Measurements from ENCODE around the gene ERC1.
"Not testable (repeated sequence)": the region's sequence is repeated elsewhere in the genome, so short reads cannot be mapped to it uniquely, and the experiment has no call there.

The ERC1 gene

GRCh38 chr12:1099158-1099557, 108.1 kb downstream of the ERC1 start:
- Histone ChIP-seq H2BK12ac (ENCODE audit: low read length in 2 of 2) (no peak overlapping the region), H2BK120ac (ENCODE audit: low read depth, low read length) (no peak overlapping the region), H2BK5ac (ENCODE audit: low read depth, low read length, poor library complexity, severe bottlenecking) (no peak overlapping the region), H4K91ac (ENCODE audit: low read length) (no peak overlapping the region), H3K9me3 (ENCODE audit: control insufficient read depth, low read length) (no peaks in the 10 kb centered on the region), H3K4me3 (ENCODE audit: insufficient read depth in 1 of 2, low read depth in 1 of 2, low read length in 2 of 2) (no peak overlapping the region), H3K18ac (ENCODE audit: low read depth in 1 of 2, low read length in 2 of 2) (no peak overlapping the region), H3K9ac (ENCODE audit: low read length) (no peak overlapping the region), H3K36me3 (ENCODE audit: control insufficient read depth in 1 of 2, insufficient read depth in 2 of 2, low read depth in 1 of 2, low read length in 2 of 2) (peaks cover 0 to 2% of the 10 kb centered on the region in 2 experiments), H3K27ac (ENCODE audit: low read length, poor library complexity, severe bottlenecking) (no peak overlapping the region), H2BK15ac (ENCODE audit: low read depth, poor library complexity, severe bottlenecking) (no peak overlapping the region), H3K27me3 (ENCODE audit: control insufficient read depth in 1 of 2, insufficient read depth in 1 of 2, low read length in 2 of 2) (no peaks in the 10 kb centered on the region), H2AFZ (ENCODE audit: low read depth, low read length) (no peak overlapping the region), H3K23ac (ENCODE audit: low read length in 2 of 2) (no peak overlapping the region), H3K79me1 (replicated peaks; ENCODE audit: low read length, poor library complexity, severe bottlenecking) (peaks cover 39% of the 10 kb centered on the region), H3K4me1 (ENCODE audit: control insufficient read depth, insufficient read depth, low read depth, low read length) (peaks cover 5% of the 10 kb centered on the region), H2AK5ac (ENCODE audit: low read length, severe bottlenecking) (no peak overlapping the region), H3K4me2 (ENCODE audit: low read length, poor library complexity, severe bottlenecking) (no peak overlapping the region), H4K8ac (ENCODE audit: low read length) (no peak overlapping the region), H3K14ac (ENCODE audit: low read length in 2 of 2) (no peak overlapping the region), H3K4ac (ENCODE audit: low read depth in 1 of 2, low read length in 2 of 2) (no peak overlapping the region)
- no peak for DNase-seq
- WGBS, result 100% methylated on average over 1 of the region's 2 CpGs

GRCh38 chr12:1099618-1100017, 108.6 kb downstream of the ERC1 start:
- WGBS, result 100% methylated on average over 1 of the region's 2 CpGs
- H3K9ac ChIP-seq (ENCODE audit: low read length); H3K4me2 ChIP-seq (ENCODE audit: low read length, poor library complexity, severe bottlenecking); H3K14ac ChIP-seq (ENCODE audit: low read length in 2 of 2); H3K9me3 ChIP-seq (ENCODE audit: control insufficient read depth, low read length); H2BK12ac ChIP-seq (ENCODE audit: low read length in 2 of 2); DNase-seq; H4K8ac ChIP-seq (ENCODE audit: low read length); H3K4me1 ChIP-seq (ENCODE audit: control insufficient read depth, insufficient read depth, low read depth, low read length); H2BK120ac ChIP-seq (ENCODE audit: low read depth, low read length); H3K27ac ChIP-seq (ENCODE audit: low read length, poor library complexity, severe bottlenecking); H3K18ac ChIP-seq (ENCODE audit: low read depth in 1 of 2, low read length in 2 of 2); H3K27me3 ChIP-seq (ENCODE audit: control insufficient read depth in 1 of 2, insufficient read depth in 1 of 2, low read length in 2 of 2); H3K4ac ChIP-seq (ENCODE audit: low read depth in 1 of 2, low read length in 2 of 2); H2AFZ ChIP-seq (ENCODE audit: low read depth, low read length); H4K91ac ChIP-seq (ENCODE audit: low read length); H3K23ac ChIP-seq (ENCODE audit: low read length in 2 of 2); H3K4me3 ChIP-seq (ENCODE audit: insufficient read depth in 1 of 2, low read depth in 1 of 2, low read length in 2 of 2); H3K36me3 ChIP-seq (ENCODE audit: control insufficient read depth in 1 of 2, insufficient read depth in 2 of 2, low read depth in 1 of 2, low read length in 2 of 2); H2BK15ac ChIP-seq (ENCODE audit: low read depth, poor library complexity, severe bottlenecking); H2AK5ac ChIP-seq (ENCODE audit: low read length, severe bottlenecking); H2BK5ac ChIP-seq (ENCODE audit: low read depth, low read length, poor library complexity, severe bottlenecking): not testable (repeated sequence)
- peaks cover 36% of the 10 kb centered on the region for H3K79me1 ChIP-seq (replicated peaks; ENCODE audit: low read length, poor library complexity, severe bottlenecking)

- Histone ChIP-seq H2BK15ac (ENCODE audit: low read depth, poor library complexity, severe bottlenecking) (no peak overlapping the region), H4K91ac (ENCODE audit: low read length) (no peak overlapping the region), H3K4me1 (ENCODE audit: control insufficient read depth, insufficient read depth, low read depth, low read length) (peaks cover 5% of the 10 kb centered on the region), H3K4ac (ENCODE audit: low read depth in 1 of 2, low read length in 2 of 2) (no peak overlapping the region), H2BK120ac (ENCODE audit: low read depth, low read length) (no peak overlapping the region), H3K23ac (ENCODE audit: low read length in 2 of 2) (no peak overlapping the region), H3K9ac (ENCODE audit: low read length) (no peak overlapping the region), H2BK5ac (ENCODE audit: low read depth, low read length, poor library complexity, severe bottlenecking) (no peak overlapping the region), H3K9me3 (ENCODE audit: control insufficient read depth, low read length) (no peaks in the 10 kb centered on the region), H4K8ac (ENCODE audit: low read length) (no peak overlapping the region), H3K4me3 (ENCODE audit: insufficient read depth in 1 of 2, low read depth in 1 of 2, low read length in 2 of 2) (no peak overlapping the region), H3K79me1 (replicated peaks; ENCODE audit: low read length, poor library complexity, severe bottlenecking) (peaks cover 31% of the 10 kb centered on the region), H3K27me3 (ENCODE audit: control insufficient read depth in 1 of 2, insufficient read depth in 1 of 2, low read length in 2 of 2) (no peaks in the 10 kb centered on the region), H3K4me2 (ENCODE audit: low read length, poor library complexity, severe bottlenecking) (no peak overlapping the region), H3K14ac (ENCODE audit: low read length in 2 of 2) (no peak overlapping the region), H2AK5ac (ENCODE audit: low read length, severe bottlenecking) (no peak overlapping the region), H3K36me3 (ENCODE audit: control insufficient read depth in 1 of 2, insufficient read depth in 2 of 2, low read depth in 1 of 2, low read length in 2 of 2) (peaks cover 0 to 16% of the 10 kb centered on the region in 2 experiments), H3K27ac (ENCODE audit: low read length, poor library complexity, severe bottlenecking) (no peak overlapping the region), H2BK12ac (ENCODE audit: low read length in 2 of 2) (no peak overlapping the region), H2AFZ (ENCODE audit: low read depth, low read length) (no peak overlapping the region), H3K18ac (ENCODE audit: low read depth in 1 of 2, low read length in 2 of 2) (no peak overlapping the region)
- WGBS, result 100% methylated on average over 1 of the region's 2 CpGs
- DNase-seq, result no peak
Observed at GRCh38 chr12:1102115-1102514, 111.1 kb downstream of the ERC1 start.

GRCh38 chr12:1102791-1103450, 111.9 kb downstream of the ERC1 start:
- H2BK12ac ChIP-seq (ENCODE audit: low read length in 2 of 2), result no peak overlapping the region
- no peak overlapping the region for H2BK15ac ChIP-seq (ENCODE audit: low read depth, poor library complexity, severe bottlenecking)
- H3K9ac ChIP-seq (ENCODE audit: low read length), result no peak overlapping the region
- H3K79me1 ChIP-seq (replicated peaks; ENCODE audit: low read length, poor library complexity, severe bottlenecking), result peaks cover 27% of the 10 kb centered on the region
- no peak overlapping the region for H2AK5ac ChIP-seq (ENCODE audit: low read length, severe bottlenecking)
- no peak overlapping the region for H4K91ac ChIP-seq (ENCODE audit: low read length)
- no peaks in the 10 kb centered on the region for H3K9me3 ChIP-seq (ENCODE audit: control insufficient read depth, low read length)
- H3K4me2 ChIP-seq (ENCODE audit: low read length, poor library complexity, severe bottlenecking), result no peak overlapping the region
- H3K4me1 ChIP-seq (ENCODE audit: control insufficient read depth, insufficient read depth, low read depth, low read length), result peaks cover 5% of the 10 kb centered on the region
- no peak overlapping the region for H2BK120ac ChIP-seq (ENCODE audit: low read depth, low read length)
- H3K23ac ChIP-seq (ENCODE audit: low read length in 2 of 2), result no peak overlapping the region
- no peak overlapping the region for H2BK5ac ChIP-seq (ENCODE audit: low read depth, low read length, poor library complexity, severe bottlenecking)
- DNase-seq, result no peak
- WGBS, result 98% methylated on average over 8 of the region's 10 CpGs
- H3K27me3 ChIP-seq (ENCODE audit: control insufficient read depth in 1 of 2, insufficient read depth in 1 of 2, low read length in 2 of 2), result no peaks in the 10 kb centered on the region
- peaks cover 0 to 16% of the 10 kb centered on the region in 2 experiments for H3K36me3 ChIP-seq (ENCODE audit: control insufficient read depth in 1 of 2, insufficient read depth in 2 of 2, low read depth in 1 of 2, low read length in 2 of 2)
- H4K8ac ChIP-seq (ENCODE audit: low read length), result no peak overlapping the region
- H3K14ac ChIP-seq (ENCODE audit: low read length in 2 of 2), result no peak overlapping the region
- H2AFZ ChIP-seq (ENCODE audit: low read depth, low read length), result no peak overlapping the region
- H3K18ac ChIP-seq (ENCODE audit: low read depth in 1 of 2, low read length in 2 of 2), result no peak overlapping the region
- no peak overlapping the region for H3K4me3 ChIP-seq (ENCODE audit: insufficient read depth in 1 of 2, low read depth in 1 of 2, low read length in 2 of 2)
- H3K4ac ChIP-seq (ENCODE audit: low read depth in 1 of 2, low read length in 2 of 2), result no peak overlapping the region
- no peak overlapping the region for H3K27ac ChIP-seq (ENCODE audit: low read length, poor library complexity, severe bottlenecking)

Measured in mesenchymal stem cell (in vitro differentiated cells and primary cell).